K562 (cell line): ENCODE measurements around the gene RPL7A. TPM values are rescaled to one million over a fixed set of nuclear protein-coding genes. Genes with fewer than 3 reads are reported as not detected.

Experiments used
- AFF4 ChIP-seq: sonication (generic); formaldehyde crosslinking; IDR thresholded peaks from 2 replicates; pipeline ENCODE4 v1.8.0; 2023; ENCODE audit warnings: mild to moderate bottlenecking, missing genetic modification reagents
- UBTF ChIP-seq, 2 experiments: IDR thresholded peaks; 2 replicates each; pipeline ENCODE4 v1.6.1; 2012; ENCODE audit warnings: improper control_type of control experiment in 2 of 2, low read depth in 2 of 2, low read length in 2 of 2, borderline replicate concordance in 1 of 2
- polyA plus RNA-seq, 8 experiments: library from polyadenylated mRNA; depleted of rRNA in 4 of 8; stranded (reverse) in 5 of 8; unstranded in 3 of 8; fragments of >200 nt; fragmentation: Nextera tagmentation in 2 of 8; fragmentation: Illumina TruSeq in 1 of 8; extraction: Ambion mirVana in 2 of 8; extraction: Trizol in 1 of 8; gene quantifications; 2 replicates each; pipeline versions ENCODE4 v1.2.1 to v1.2.3, GENCODE V29; 2011 to 2014; ENCODE audit warnings: inconsistent platforms in 1 of 8, missing spikeins in 1 of 8
- total RNA-seq, 7 experiments: library from RNA; depleted of rRNA in 6 of 7; stranded (reverse); fragments of >200 nt in 6 of 7; fragmentation: Illumina TruSeq in 2 of 7; extraction: Trizol in 2 of 7; gene quantifications; 2 replicates each; pipeline versions ENCODE4 v1.2.1 to v1.2.3, GENCODE V29; 2011 to 2021; ENCODE audit warnings: low replicate concordance in 1 of 7

RPL7A gene
- total and polyA plus RNA-seq, 9 of the 15 experiments (the other 6 are each of a cell fraction or from before 2014, with no cell fraction given) = 1,935 to 3,760 (median 2,652) TPM

GRCh38 chr9:133375116-133375723, 27.2 kb downstream of the RPL7A start (continued):
- TF ChIP-seq AFF4 (CRISPR knock-in tag) (0 out of 2 replicates have a peak, but pooled peaks have one; percentile 3), UBTF (IDR thresholded peaks at IDR 0.05; ENCODE audit: borderline replicate concordance in 1 of 2, low read depth in 2 of 2, low read length in 2 of 2) (0 out of 4 replicates have a peak, but pooled peaks of 1 of the 2 experiments have one; percentile 21)
